Left lung (tissue), 10 donors: Measurements from ENCODE around the gene IL4I1. TPM values are rescaled to one million over a fixed set of nuclear protein-coding genes. Genes with fewer than 3 reads are reported as not detected.

Experiments used
- ATAC-seq: fragments of 200-7000 bp; cut with Tn5 transposase; one replicate; pipeline ENCODE4 v1.9.1; 2020; ENCODE audit warnings: moderate library complexity
- DNase-seq, 4 donors: peaks; one replicate each; pipeline ENCODE4 v3.0.0-alpha.2; 2013 to 2020
- H3K27ac ChIP-seq, 2 donors: fragments of 200-600 bp; sonication (generic) in 1 of 2; one replicate each; pipeline versions ENCODE4 v1.5.0 to v1.8.0; 2020 to 2021
- H3K27me3 ChIP-seq, 2 donors: fragments of 200-600 bp; sonication (generic) in 1 of 2; one replicate each; pipeline versions ENCODE4 v1.5.0 to v1.8.0; 2020 to 2021
- H3K36me3 ChIP-seq, 2 donors: fragments of 200-600 bp; sonication (generic) in 1 of 2; one replicate each; pipeline versions ENCODE4 v1.5.0 to v1.8.0; 2020 to 2021
- H3K4me1 ChIP-seq, 2 donors: fragments of 200-600 bp; one replicate each; pipeline ENCODE4 v1.8.0; 2021
- H3K4me3 ChIP-seq, 2 donors: fragments of 200-600 bp; sonication (generic) in 1 of 2; one replicate each; pipeline versions ENCODE4 v1.5.0 to v1.8.0; 2020 to 2021; ENCODE audit warnings: mild to moderate bottlenecking in 1 of 2
- H3K9me3 ChIP-seq, 2 donors: fragments of 200-600 bp; sonication (generic) in 1 of 2; one replicate each; pipeline versions ENCODE4 v1.5.0 to v1.8.0; 2020 to 2021
- intact Hi-C, 2 donors: fragments of 100-400 bp; cut with DNase I; formaldehyde crosslinking; loops; one replicate each; pipeline versions ENCODE4 v1.11.2 to v1.14.2; 2022
- microRNA-seq, 2 donors: library from miRNA; unstranded; fragments of <30 nt; microRNA quantifications; one replicate each; pipeline ENCODE4, GENCODE V29; 2019
- polyA plus RNA-seq, 6 donors: library from polyadenylated mRNA; unstranded; fragments of 120-200 nt; gene quantifications; one replicate each; pipeline ENCODE4 v1.2.1, GENCODE V29; 2013; ENCODE audit not compliant: insufficient read length in 6 of 6
- total RNA-seq, 2 donors: library from RNA; stranded (reverse); fragmentation: NEBNext Ultra II Directional; extraction: Animal tissue kit (Norgen Biotek cat#: 25700); gene quantifications; one replicate each; pipeline ENCODE4 v1.2.1, GENCODE V29; 2021
- TF ChIP-seq, protein P1 (sequence below), 2 donors: fragments of 200-600 bp; sonication (generic) in 1 of 2; IDR thresholded peaks; one replicate each; pipeline versions ENCODE4 v1.5.0 to v1.8.0; 2021; ENCODE audit warnings: antibody characterized with exemption in 2 of 2
- donor health status: DM: no; HTN: yes; CAD: no.
- donor health status: DM: no; HTN: no; CAD: no.

Gene IL4I1
- total and polyA plus RNA-seq, 8 donors = 1.1 to 6.5 (median 1.8) TPM

GRCh38 chr19:49839713-49840112 is 57.0 kb downstream of the IL4I1 start:
- ATAC-seq (no peak), DNase-seq (no peak)
- TF ChIP-seq, protein P1, sequence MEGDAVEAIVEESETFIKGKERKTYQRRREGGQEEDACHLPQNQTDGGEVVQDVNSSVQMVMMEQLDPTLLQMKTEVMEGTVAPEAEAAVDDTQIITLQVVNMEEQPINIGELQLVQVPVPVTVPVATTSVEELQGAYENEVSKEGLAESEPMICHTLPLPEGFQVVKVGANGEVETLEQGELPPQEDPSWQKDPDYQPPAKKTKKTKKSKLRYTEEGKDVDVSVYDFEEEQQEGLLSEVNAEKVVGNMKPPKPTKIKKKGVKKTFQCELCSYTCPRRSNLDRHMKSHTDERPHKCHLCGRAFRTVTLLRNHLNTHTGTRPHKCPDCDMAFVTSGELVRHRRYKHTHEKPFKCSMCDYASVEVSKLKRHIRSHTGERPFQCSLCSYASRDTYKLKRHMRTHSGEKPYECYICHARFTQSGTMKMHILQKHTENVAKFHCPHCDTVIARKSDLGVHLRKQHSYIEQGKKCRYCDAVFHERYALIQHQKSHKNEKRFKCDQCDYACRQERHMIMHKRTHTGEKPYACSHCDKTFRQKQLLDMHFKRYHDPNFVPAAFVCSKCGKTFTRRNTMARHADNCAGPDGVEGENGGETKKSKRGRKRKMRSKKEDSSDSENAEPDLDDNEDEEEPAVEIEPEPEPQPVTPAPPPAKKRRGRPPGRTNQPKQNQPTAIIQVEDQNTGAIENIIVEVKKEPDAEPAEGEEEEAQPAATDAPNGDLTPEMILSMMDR (IDR thresholded peaks at IDR 0.05) = no peak
- peaks cover 0 to 54% of the 10 kb centered on the region in 2 donors for H3K36me3 ChIP-seq
- H3K27ac ChIP-seq = no peak overlapping the region
- H3K4me1 ChIP-seq = no peaks in the 10 kb centered on the region
- H3K27me3 ChIP-seq = no peaks in the 10 kb centered on the region
- intact Hi-C loops = no loop called here
- no peaks in the 10 kb centered on the region for H3K9me3 ChIP-seq
- no peak overlapping the region for H3K4me3 ChIP-seq

Small RNAs within 50 kb of the gene (microRNA-seq; reads per million reads assigned to microRNA genes)
- gene MIR4749 = 1.5 to 1.8 reads per million in 2 donors
- gene MIR4750 = 0.50 to 0.55 reads per million in 2 donors

Other genes with a start within 250 kb of the IL4I1 start
- 10 to 100 TPM; 81.2 to 93.6 TPM for gene IRF3, start 231.0 kb downstream of the IL4I1 start, total RNA-seq
- gene IRF3, start 231.0 kb downstream of the IL4I1 start, polyA plus RNA-seq = 10 to 100 TPM; 60.2 to 79.1 (median 70.4) TPM
- 10 to 100 TPM; 20.6 to 22.2 TPM for gene BCL2L12, start 231.0 kb downstream of the IL4I1 start, total RNA-seq
- 10 to 100 TPM; 21.4 to 30.1 (median 28.2) TPM for gene BCL2L12, start 231.0 kb downstream of the IL4I1 start, polyA plus RNA-seq
- gene PRMT1, start 219.6 kb downstream of the IL4I1 start, total RNA-seq = 100 to 1,000 TPM in 1 of 2 donors, 10 to 100 TPM in 1; 79.3 to 137 TPM
- 100 to 1,000 TPM; 208 to 258 (median 224) TPM for gene PRMT1, start 219.6 kb downstream of the IL4I1 start, polyA plus RNA-seq
- gene ADM5, start 207.3 kb downstream of the IL4I1 start, total RNA-seq = 1 to 10 TPM in 1 of 2 donors, under 1 TPM in 1; 0.93 to 2.0 TPM
- 1 to 10 TPM; 1.2 to 2.6 (median 1.9) TPM for gene ADM5, start 207.3 kb downstream of the IL4I1 start, polyA plus RNA-seq
- gene CPT1C, start 205.8 kb downstream of the IL4I1 start, total RNA-seq = 10 to 100 TPM in 1 of 2 donors, 1 to 10 TPM in 1; 6.2 to 11.3 TPM
- gene CPT1C, start 205.8 kb downstream of the IL4I1 start, polyA plus RNA-seq = 10 to 100 TPM; 23.2 to 37.3 (median 29.3) TPM
- under 1 TPM in 1 of 2 donors, not detected in 1; 0.39 TPM for gene TSKS, start 133.6 kb downstream of the IL4I1 start, total RNA-seq
- under 1 TPM; 0.17 to 0.45 (median 0.21) TPM for gene TSKS, start 133.6 kb downstream of the IL4I1 start, polyA plus RNA-seq
- 10 to 100 TPM; 84.9 to 87.6 TPM for gene AP2A1, start 129.9 kb downstream of the IL4I1 start, total RNA-seq
- gene AP2A1, start 129.9 kb downstream of the IL4I1 start, polyA plus RNA-seq = 10 to 100 TPM; 52.9 to 83.1 (median 61.8) TPM
- 10 to 100 TPM; 15.3 to 19.5 TPM for gene FUZ, start 83.6 kb downstream of the IL4I1 start, total RNA-seq
- 10 to 100 TPM; 23.2 to 31.7 (median 26.6) TPM for gene FUZ, start 83.6 kb downstream of the IL4I1 start, polyA plus RNA-seq
- 10 to 100 TPM; 52.1 to 57.1 TPM for gene MED25, start 78.6 kb downstream of the IL4I1 start, total RNA-seq
- gene MED25, start 78.6 kb downstream of the IL4I1 start, polyA plus RNA-seq = 10 to 100 TPM; 55.1 to 67.4 (median 58.2) TPM
- 100 to 1,000 TPM in 1 of 2 donors, 10 to 100 TPM in 1; 96.0 to 133 TPM for gene PTOV1, start 45.7 kb downstream of the IL4I1 start, total RNA-seq
- gene PTOV1, start 45.7 kb downstream of the IL4I1 start, polyA plus RNA-seq = 100 to 1,000 TPM; 268 to 320 (median 279) TPM
- gene PNKP, start 29.3 kb downstream of the IL4I1 start, total RNA-seq = 10 to 100 TPM; 63.0 to 89.5 TPM
- gene PNKP, start 29.3 kb downstream of the IL4I1 start, polyA plus RNA-seq = 10 to 100 TPM; 56.8 to 78.6 (median 66.3) TPM
- gene AKT1S1, start 19.5 kb downstream of the IL4I1 start, total RNA-seq = 10 to 100 TPM; 33.8 to 39.3 TPM
- 10 to 100 TPM; 24.7 to 42.9 (median 31.8) TPM for gene AKT1S1, start 19.5 kb downstream of the IL4I1 start, polyA plus RNA-seq
- gene TBC1D17, start 19.2 kb downstream of the IL4I1 start, total RNA-seq = 10 to 100 TPM; 35.2 to 43.3 TPM
- 10 to 100 TPM; 40.8 to 47.2 (median 46.3) TPM for gene TBC1D17, start 19.2 kb downstream of the IL4I1 start, polyA plus RNA-seq
- gene ATF5, start 32.3 kb upstream of the IL4I1 start, total RNA-seq = 10 to 100 TPM; 17.4 to 25.0 TPM
- 10 to 100 TPM; 19.5 to 29.6 (median 26.6) TPM for gene ATF5, start 32.3 kb upstream of the IL4I1 start, polyA plus RNA-seq
- gene NUP62, start 32.6 kb upstream of the IL4I1 start, total RNA-seq = 10 to 100 TPM; 39.2 to 61.8 TPM
- gene NUP62, start 32.6 kb upstream of the IL4I1 start, polyA plus RNA-seq = 10 to 100 TPM; 55.8 to 66.2 (median 61.1) TPM
- 1 to 10 TPM; 1.3 to 4.9 TPM for gene SIGLEC11, start 64.3 kb upstream of the IL4I1 start, total RNA-seq
- gene SIGLEC11, start 64.3 kb upstream of the IL4I1 start, polyA plus RNA-seq = 1 to 10 TPM in 1 of 6 donors, under 1 TPM in 5; 0.34 to 1.5 (median 0.57) TPM
- gene VRK3, start 128.5 kb upstream of the IL4I1 start, total RNA-seq = 10 to 100 TPM; 37.7 to 38.7 TPM
- 10 to 100 TPM; 37.5 to 43.4 (median 40.3) TPM for gene VRK3, start 128.5 kb upstream of the IL4I1 start, polyA plus RNA-seq
- gene ZNF473, start 129.1 kb upstream of the IL4I1 start, total RNA-seq = 1 to 10 TPM; 5.1 to 9.3 TPM
- 10 to 100 TPM; 11.7 to 15.4 (median 14.9) TPM for gene ZNF473, start 129.1 kb upstream of the IL4I1 start, polyA plus RNA-seq